Loucy (cell line): ENCODE data around the gene ARMH4.

Experiments used
- H2AFZ ChIP-seq: fragments of 200-600 bp; sonication (generic); 2 replicates; pipeline ENCODE4 v1.6.0; 2016; ENCODE audit warnings: antibody characterized with exemption, mild to moderate bottlenecking, low read length, moderate library complexity
- H3F3A ChIP-seq: fragments of 200-600 bp; 2 replicates; pipeline ENCODE4 v1.6.0; 2016; ENCODE audit warnings: antibody characterized with exemption, low read depth, mild to moderate bottlenecking
- H3K27me3 ChIP-seq: fragments of 200-600 bp; sonication (generic); 2 replicates; pipeline ENCODE4 v1.6.1; 2014; ENCODE audit warnings: low read length, mild to moderate bottlenecking; ENCODE audit not compliant: insufficient read depth, poor library complexity, severe bottlenecking
- H3K36me3 ChIP-seq: fragments of 200-600 bp; sonication (generic); 2 replicates; pipeline ENCODE4 v1.6.1; 2016; ENCODE audit warnings: low read length; ENCODE audit not compliant: insufficient read depth
- H3K4me1 ChIP-seq: fragments of 200-600 bp; sonication (generic); 2 replicates; pipeline ENCODE4 v1.5.1; 2014; ENCODE audit warnings: low read length, mild to moderate bottlenecking; ENCODE audit not compliant: insufficient read depth, poor library complexity, severe bottlenecking
- H3K4me2 ChIP-seq: fragments of 200-600 bp; sonication (generic); 2 replicates; pipeline ENCODE4 v1.6.0; 2014; ENCODE audit warnings: antibody characterized with exemption, low read length, low read depth, mild to moderate bottlenecking; ENCODE audit not compliant: poor library complexity, severe bottlenecking
- H3K4me3 ChIP-seq: fragments of 200-600 bp; sonication (generic); 2 replicates; pipeline ENCODE4 v1.5.1; 2014; ENCODE audit warnings: low read length, mild to moderate bottlenecking, mixed read lengths; ENCODE audit not compliant: poor library complexity, severe bottlenecking
- H3K79me2 ChIP-seq: fragments of 200-600 bp; sonication (generic); 2 replicates; pipeline ENCODE4 v1.6.1; 2014; ENCODE audit warnings: low read length; ENCODE audit not compliant: insufficient read depth
- H3K9ac ChIP-seq: fragments of 200-600 bp; sonication (generic); 2 replicates; pipeline ENCODE4 v1.6.0; 2014; ENCODE audit warnings: mild to moderate bottlenecking, low read depth, low read length, moderate library complexity; ENCODE audit not compliant: poor library complexity, severe bottlenecking
- H3K9me2 ChIP-seq: fragments of 200-600 bp; sonication (generic); replicated peaks from 2 replicates; pipeline ENCODE4 v1.6.1; 2016; ENCODE audit warnings: low read depth, low read length, mixed read lengths
- H3K9me3 ChIP-seq: fragments of 200-600 bp; sonication (generic); 2 replicates; pipeline ENCODE4 v1.6.1; 2014; ENCODE audit warnings: mild to moderate bottlenecking, antibody characterized with exemption, low read length, low read depth; ENCODE audit not compliant: insufficient read depth
- H4K20me1 ChIP-seq: fragments of 200-600 bp; sonication (generic); 2 replicates; pipeline ENCODE4 v1.6.0; 2014; ENCODE audit warnings: antibody characterized with exemption, low read length, mild to moderate bottlenecking; ENCODE audit not compliant: insufficient read depth, poor library complexity, severe bottlenecking
- EZH2phosphoT487 ChIP-seq: fragments of 200-600 bp; IDR thresholded peaks from 2 replicates; pipeline ENCODE4 v1.6.1; 2018; ENCODE audit warnings: antibody characterized with exemption, mild to moderate bottlenecking, moderate library complexity, borderline replicate concordance
- TF ChIP-seq, protein P1 (sequence below): fragments of 200-600 bp; sonication (generic); conservative IDR thresholded peaks from 2 replicates; pipeline ENCODE4 v1.5.1; 2014; ENCODE audit warnings: mild to moderate bottlenecking, antibody characterized with exemption, low read length

The ARMH4 gene

DNA sequence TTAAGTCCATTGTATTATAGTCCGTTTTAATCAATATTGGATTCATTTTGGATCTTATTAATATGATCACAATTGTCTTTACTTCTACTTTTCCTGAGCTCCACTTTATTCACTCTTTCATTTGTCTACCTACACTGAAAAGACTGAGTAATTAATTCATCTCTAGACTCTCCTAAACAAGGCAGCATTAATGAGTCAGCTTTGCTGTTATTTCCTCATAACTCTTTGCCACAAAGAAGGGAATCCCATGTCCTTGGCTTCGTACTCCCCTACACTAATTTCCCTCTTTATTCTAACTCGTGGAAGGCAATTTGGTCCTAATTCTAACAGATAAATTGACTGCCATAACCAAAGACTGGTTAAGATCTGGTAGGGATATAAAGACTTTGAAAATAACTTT is 91.9 kb downstream of the ARMH4 start:
- no peaks in the 10 kb centered on the region for H3K9me3 ChIP-seq
- H3F3A ChIP-seq = no peaks in the 10 kb centered on the region
- no peaks in the 10 kb centered on the region for H3K79me2 ChIP-seq
- TF ChIP-seq, protein P1, sequence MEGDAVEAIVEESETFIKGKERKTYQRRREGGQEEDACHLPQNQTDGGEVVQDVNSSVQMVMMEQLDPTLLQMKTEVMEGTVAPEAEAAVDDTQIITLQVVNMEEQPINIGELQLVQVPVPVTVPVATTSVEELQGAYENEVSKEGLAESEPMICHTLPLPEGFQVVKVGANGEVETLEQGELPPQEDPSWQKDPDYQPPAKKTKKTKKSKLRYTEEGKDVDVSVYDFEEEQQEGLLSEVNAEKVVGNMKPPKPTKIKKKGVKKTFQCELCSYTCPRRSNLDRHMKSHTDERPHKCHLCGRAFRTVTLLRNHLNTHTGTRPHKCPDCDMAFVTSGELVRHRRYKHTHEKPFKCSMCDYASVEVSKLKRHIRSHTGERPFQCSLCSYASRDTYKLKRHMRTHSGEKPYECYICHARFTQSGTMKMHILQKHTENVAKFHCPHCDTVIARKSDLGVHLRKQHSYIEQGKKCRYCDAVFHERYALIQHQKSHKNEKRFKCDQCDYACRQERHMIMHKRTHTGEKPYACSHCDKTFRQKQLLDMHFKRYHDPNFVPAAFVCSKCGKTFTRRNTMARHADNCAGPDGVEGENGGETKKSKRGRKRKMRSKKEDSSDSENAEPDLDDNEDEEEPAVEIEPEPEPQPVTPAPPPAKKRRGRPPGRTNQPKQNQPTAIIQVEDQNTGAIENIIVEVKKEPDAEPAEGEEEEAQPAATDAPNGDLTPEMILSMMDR = no peak
- TF ChIP-seq EZH2phosphoT487 = no peak
- H2AFZ ChIP-seq = no peak overlapping the region
- no peak overlapping the region for H3K4me3 ChIP-seq
- H3K9ac ChIP-seq = no peak overlapping the region
- H3K36me3 ChIP-seq = no peaks in the 10 kb centered on the region
- no peak overlapping the region for H3K4me2 ChIP-seq
- no peaks in the 10 kb centered on the region for H3K9me2 ChIP-seq
- H4K20me1 ChIP-seq = no peaks in the 10 kb centered on the region
- H3K4me1 ChIP-seq = no peaks in the 10 kb centered on the region
- no peaks in the 10 kb centered on the region for H3K27me3 ChIP-seq

- H3F3A ChIP-seq = no peaks in the 10 kb centered on the region
- H3K9me2 ChIP-seq = no peaks in the 10 kb centered on the region
- no peaks in the 10 kb centered on the region for H3K4me1 ChIP-seq
- H3K9me3 ChIP-seq = no peaks in the 10 kb centered on the region
- TF ChIP-seq EZH2phosphoT487 = no peak
- TF ChIP-seq, protein P1 = no peak
- no peaks in the 10 kb centered on the region for H3K27me3 ChIP-seq
- H3K4me3 ChIP-seq = no peak overlapping the region
- no peaks in the 10 kb centered on the region for H3K36me3 ChIP-seq
- no peaks in the 10 kb centered on the region for H3K79me2 ChIP-seq
- H3K4me2 ChIP-seq = no peak overlapping the region
- no peaks in the 10 kb centered on the region for H4K20me1 ChIP-seq
- H2AFZ ChIP-seq = no peak overlapping the region
- no peak overlapping the region for H3K9ac ChIP-seq
Measured at GRCh38 chr14:58059126-58059525, 92.9 kb downstream of the ARMH4 start.

- Histone ChIP-seq H4K20me1 (no peaks in the 10 kb centered on the region), H3K27me3 (no peaks in the 10 kb centered on the region), H3K36me3 (no peaks in the 10 kb centered on the region), H3K4me3 (no peak overlapping the region), H3F3A (no peaks in the 10 kb centered on the region), H3K9me2 (no peaks in the 10 kb centered on the region), H3K79me2 (no peaks in the 10 kb centered on the region), H3K9me3 (no peaks in the 10 kb centered on the region), H2AFZ (no peak overlapping the region), H3K4me1 (no peaks in the 10 kb centered on the region), H3K9ac (no peak overlapping the region), H3K4me2 (no peak overlapping the region)
- no peak for TF ChIP-seq EZH2phosphoT487
- TF ChIP-seq, protein P1 = no peak
Measured at GRCh38 chr14:58055497-58056010, 96.5 kb downstream of the ARMH4 start.
